H1 (cell line): ENCODE measurements around the gene PRR23B. TPM values are rescaled to one million over a fixed set of nuclear protein-coding genes. Genes with fewer than 3 reads are reported as not detected.

Experiments used
- CTCF ChIA-PET: fragments of 300-600 bp; sonication (Branson Sonifier 250); formaldehyde crosslinking; loops from one replicate; lab custom pipeline; 2021; ENCODE audit not compliant: partially characterized antibody; lab: Charles Lee
- POLR2A ChIA-PET: fragments of 300-600 bp; sonication (Branson Sonifier 250); formaldehyde crosslinking; loops from one replicate; lab custom pipeline; 2021; ENCODE audit warnings: inconsistent platforms; ENCODE audit not compliant: partially characterized antibody; lab: Charles Lee
- DNase-seq, 2 experiments: peaks; one replicate each; pipeline versions ENCODE4 v3.0.0 to v3.0.0-alpha.2; 2010 to 2022; ENCODE audit warnings: low spot score in 2 of 2, low read depth in 1 of 2, mixed read lengths in 1 of 2
- FAIRE-seq: peaks from 2 replicates; lab custom pipeline; 2011; peaks lifted over from hg19 to GRCh38; lab: Jason Lieb, UNC
- H2AFZ ChIP-seq: 2 replicates; pipeline ENCODE4 v1.8.1; 2012; ENCODE audit warnings: low read length, inconsistent platforms
- H2AK5ac ChIP-seq: 2 replicates; pipeline ENCODE4 v1.6.1; 2013; ENCODE audit warnings: low read depth, low read length
- H2BK120ac ChIP-seq: replicated peaks from 2 replicates; pipeline ENCODE3; 2013; ENCODE audit warnings: low read depth, low read length, inconsistent platforms
- H2BK12ac ChIP-seq: 2 replicates; pipeline ENCODE4 v1.6.1; 2013; ENCODE audit warnings: low read depth, low read length
- H2BK15ac ChIP-seq: 2 replicates; pipeline ENCODE4 v1.6.1; 2013; ENCODE audit warnings: low read length
- H2BK20ac ChIP-seq: 2 replicates; pipeline ENCODE4 v1.6.1; 2013; ENCODE audit warnings: low read length
- H2BK5ac ChIP-seq: 2 replicates; pipeline ENCODE4 v1.6.1; 2013; ENCODE audit warnings: low read depth, low read length
- H3K14ac ChIP-seq: 2 replicates; pipeline ENCODE4 v1.6.1; 2013; ENCODE audit warnings: inconsistent platforms; ENCODE audit not compliant: insufficient read length
- H3K18ac ChIP-seq: 2 replicates; pipeline ENCODE4 v1.6.1; 2013; ENCODE audit warnings: low read length; ENCODE audit errors: extremely low read depth
- H3K23ac ChIP-seq: 2 replicates; pipeline ENCODE4 v1.6.1; 2013; ENCODE audit warnings: inconsistent platforms; ENCODE audit not compliant: insufficient read length
- H3K23me2 ChIP-seq: 2 replicates; pipeline ENCODE4 v1.6.1; 2013; ENCODE audit warnings: low read depth, low read length
- H3K27ac ChIP-seq: 2 replicates; pipeline ENCODE4 v1.6.1; 2011; ENCODE audit warnings: low read depth, low read length, inconsistent platforms
- H3K27me3 ChIP-seq, 4 experiments: replicated peaks in 1 of 4; 1 replicate in 1 of 4; 2 replicates in 3 of 4; pipeline versions ENCODE4 v1.6.1 to v1.8.1; 2011 to 2013; ENCODE audit warnings: low read length in 3 of 4, mild to moderate bottlenecking in 3 of 4, inconsistent platforms in 2 of 4, mixed read lengths in 2 of 4, moderate library complexity in 1 of 4; ENCODE audit not compliant: control insufficient read depth in 3 of 4, insufficient read depth in 3 of 4; ENCODE audit errors: extremely low read depth in 1 of 4
- H3K36me3 ChIP-seq, 4 experiments: 2 replicates each; pipeline versions ENCODE4 v1.6.1 to v1.8.1; 2011 to 2013; ENCODE audit warnings: mild to moderate bottlenecking in 4 of 4, low read length in 3 of 4, moderate library complexity in 2 of 4, control low read depth in 1 of 4, inconsistent platforms in 1 of 4; ENCODE audit not compliant: insufficient read depth in 4 of 4, control insufficient read depth in 2 of 4
- H3K4ac ChIP-seq: replicated peaks from 2 replicates; pipeline ENCODE3; 2013; ENCODE audit warnings: low read length, low read depth, mixed read lengths, inconsistent platforms; ENCODE audit not compliant: insufficient read length
- H3K4me1 ChIP-seq, 4 experiments: replicated peaks in 1 of 4; 1 replicate in 1 of 4; 2 replicates in 3 of 4; pipeline versions ENCODE4 v1.6.1 to v1.8.1; 2011 to 2013; ENCODE audit warnings: low read length in 3 of 4, inconsistent platforms in 2 of 4, mixed read lengths in 1 of 4; ENCODE audit not compliant: insufficient read depth in 4 of 4, control insufficient read depth in 3 of 4
- H3K4me2 ChIP-seq, 2 experiments: 2 replicates each; pipeline versions ENCODE4 v1.6.1 to v1.8.1; 2011 to 2013; ENCODE audit warnings: low read depth in 2 of 2, low read length in 2 of 2, control low read depth in 1 of 2, inconsistent platforms in 1 of 2, mild to moderate bottlenecking in 1 of 2; ENCODE audit not compliant: insufficient read depth in 1 of 2
- H3K4me3 ChIP-seq, 4 experiments: fragments of 200-600, 300-600 bp in 1 of 4; sonication (generic), shearing (Covaris generic), sonication (Bioruptor Twin) in 1 of 4; 2 replicates each; pipeline versions ENCODE4 v1.5.1 to v1.8.1; 2011 to 2016; ENCODE audit warnings: low read length in 4 of 4, low read depth in 3 of 4, control low read depth in 2 of 4, inconsistent platforms in 2 of 4, mild to moderate bottlenecking in 2 of 4, mixed read lengths in 1 of 4, moderate library complexity in 1 of 4; ENCODE audit not compliant: insufficient read depth in 2 of 4; ENCODE audit errors: extremely low read depth in 1 of 4
- H3K56ac ChIP-seq: replicated peaks from 2 replicates; pipeline ENCODE3; 2013; ENCODE audit warnings: low read depth, mild to moderate bottlenecking, mixed read lengths, low read length, inconsistent platforms; ENCODE audit not compliant: insufficient read length
- H3K79me1 ChIP-seq: 2 replicates; pipeline ENCODE4 v1.6.1; 2013; ENCODE audit warnings: low read depth, low read length, control low read depth
- H3K79me2 ChIP-seq, 2 experiments: 2 replicates each; pipeline versions ENCODE4 v1.6.1 to v1.8.1; 2012 to 2013; ENCODE audit warnings: low read length in 2 of 2, mild to moderate bottlenecking in 2 of 2, inconsistent platforms in 1 of 2; ENCODE audit not compliant: insufficient read depth in 2 of 2, control insufficient read depth in 1 of 2
- H3K9ac ChIP-seq, 4 experiments: replicated peaks in 1 of 4; 1 replicate in 1 of 4; 2 replicates in 3 of 4; pipeline versions ENCODE4 v1.6.1 to v1.8.1; 2011 to 2013; ENCODE audit warnings: low read depth in 3 of 4, low read length in 3 of 4, control low read depth in 2 of 4, mild to moderate bottlenecking in 2 of 4, moderate library complexity in 2 of 4, inconsistent platforms in 1 of 4; ENCODE audit errors: extremely low read depth in 1 of 4
- H3K9me3 ChIP-seq, 2 experiments: 2 replicates each; pipeline versions ENCODE4 v1.6.1 to v1.8.1; 2012 to 2013; ENCODE audit warnings: mild to moderate bottlenecking in 2 of 2, moderate library complexity in 2 of 2, control low read depth in 1 of 2, inconsistent platforms in 1 of 2, low read depth in 1 of 2, low read length in 1 of 2, mixed read lengths in 1 of 2; ENCODE audit not compliant: insufficient read depth in 2 of 2
- H4K20me1 ChIP-seq, 2 experiments: replicated peaks in 1 of 2; 2 replicates each; pipeline versions ENCODE3 to v1.8.1; 2011 to 2013; ENCODE audit warnings: inconsistent platforms in 2 of 2, low read length in 2 of 2, mild to moderate bottlenecking in 1 of 2; ENCODE audit not compliant: insufficient read depth in 2 of 2, control insufficient read depth in 1 of 2
- H4K5ac ChIP-seq: 2 replicates; pipeline ENCODE4 v1.6.1; 2013; ENCODE audit warnings: low read length, low read depth, mixed read lengths, inconsistent platforms; ENCODE audit not compliant: insufficient read length
- H4K8ac ChIP-seq: 2 replicates; pipeline ENCODE4 v1.8.0; 2013; ENCODE audit warnings: mild to moderate bottlenecking, moderate library complexity, low read length, inconsistent platforms; ENCODE audit not compliant: insufficient read depth; ENCODE audit errors: extremely low read depth
- H4K91ac ChIP-seq: replicated peaks from 2 replicates; pipeline ENCODE3; 2013; ENCODE audit warnings: low read length, mixed read lengths, inconsistent platforms; ENCODE audit not compliant: insufficient read length
- EGR1 ChIP-seq: IDR thresholded peaks from 2 replicates; pipeline ENCODE4 v1.6.1; 2011; ENCODE audit warnings: low read depth, low read length, borderline replicate concordance
- FOSL1 ChIP-seq: IDR thresholded peaks from 2 replicates; pipeline ENCODE4 v1.6.1; 2011; ENCODE audit warnings: mild to moderate bottlenecking, low read depth, low read length, moderate library complexity; ENCODE audit not compliant: insufficient read depth
- MAFK ChIP-seq: IDR thresholded peaks from 2 replicates; pipeline ENCODE4 v1.6.1; 2012; ENCODE audit warnings: low read depth, mild to moderate bottlenecking, improper control_type of control experiment, low read length
- POLR2A ChIP-seq, 2 experiments: IDR thresholded peaks; 1 replicate in 1 of 2; 2 replicates in 1 of 2; pipeline ENCODE4 v1.6.1; 2011; ENCODE audit warnings: low read depth in 2 of 2, low read length in 2 of 2, mild to moderate bottlenecking in 2 of 2; ENCODE audit errors: control extremely low read depth in 1 of 2
- WGBS, 2 experiments: shearing (Covaris generic) in 1 of 2; methylation state at CpG; one replicate each; pipeline versions ENCODE4 v1.1.6 to v1.1.7; 2013 to 2015; ENCODE audit warnings: low lambda C conversion rate in 2 of 2, mixed read lengths in 2 of 2, inconsistent platforms in 1 of 2, low coverage in 1 of 2, missing lambda C conversion rate in 1 of 2; ENCODE audit not compliant: insufficient replicate concordance in 2 of 2, insufficient coverage in 1 of 2, insufficient read length in 1 of 2; ENCODE audit errors: extremely low coverage in 1 of 2, missing lambda C conversion rate in 1 of 2; 5-methylcytosine and 5-hydroxymethylcytosine counted together
- polyA plus RNA-seq, 7 experiments: library from polyadenylated mRNA; depleted of rRNA in 3 of 7; stranded (reverse) in 5 of 7; unstranded in 2 of 7; fragments of >200 nt in 5 of 7; fragments of 200-250 nt in 2 of 7; gene quantifications; 1 replicate in 5 of 7; 2 replicates in 1 of 7; 4 replicates in 1 of 7; pipeline versions ENCODE4 v1.2.1 to v1.2.3, GENCODE V29; 2011 to 2013; ENCODE audit warnings: missing spikeins in 2 of 7, mixed read lengths in 2 of 7
- total RNA-seq: library from RNA; stranded (reverse); fragmentation: NEBNext Ultra II Directional; extraction: Animal tissue kit (Norgen Biotek cat#: 25700); gene quantifications from 2 replicates; pipeline ENCODE4 v1.2.1, GENCODE V29; 2021
- TF ChIP-seq, protein P1 (sequence below): IDR thresholded peaks from 2 replicates; pipeline ENCODE4 v1.6.1; 2011; ENCODE audit warnings: low read depth, mild to moderate bottlenecking, low read length; ENCODE audit not compliant: insufficient read depth
- TF ChIP-seq, protein P2 (sequence below): IDR thresholded peaks from 2 replicates; pipeline ENCODE4 v1.6.1; 2012; ENCODE audit warnings: inconsistent platforms

The PRR23B gene
- total and polyA plus RNA-seq, 2 of the 8 experiments (the other 6 are each of a cell fraction or from before 2014, with no cell fraction given), result not detected

DNA sequence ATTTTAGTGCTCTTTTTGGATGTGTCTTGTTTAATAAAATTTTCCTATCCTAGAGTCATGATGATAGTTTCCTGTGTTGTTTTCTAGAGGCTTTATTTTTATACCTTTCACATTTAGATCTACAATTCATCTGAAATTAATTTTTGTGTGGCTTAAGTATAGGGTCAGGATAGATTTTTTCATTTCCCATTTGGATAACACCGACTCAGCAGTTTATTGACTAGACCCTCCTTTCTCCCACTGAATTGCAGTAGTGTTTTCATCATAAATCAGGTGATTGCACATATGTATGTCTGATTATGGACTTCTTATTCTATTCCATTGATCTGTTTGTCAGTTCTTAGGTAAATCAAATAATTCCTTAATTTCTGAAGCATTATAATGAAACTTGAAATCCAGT, 25.0 kb downstream of the PRR23B start:
- Histone ChIP-seq H3K79me2 (no peaks in the 10 kb centered on the region), H4K5ac (no peak overlapping the region), H2BK120ac (no peak overlapping the region), H3K23me2 (no peaks in the 10 kb centered on the region), H3K9me3 (no peaks in the 10 kb centered on the region; a peak in 1 of 4 replicates), H3K27ac (no peak overlapping the region), H3K79me1 (no peaks in the 10 kb centered on the region), H3K4ac (no peak overlapping the region), H2BK20ac (no peak overlapping the region), H4K91ac (no peak overlapping the region), H3K36me3 (no peaks in the 10 kb centered on the region), H3K18ac (no peak overlapping the region), H2AFZ (no peak overlapping the region), H3K4me2 (no peak overlapping the region), H3K4me3 (no peak overlapping the region), H3K9ac (no peak overlapping the region), H2BK12ac (no peak overlapping the region), H3K56ac (no peak overlapping the region), H3K27me3 (no peaks in the 10 kb centered on the region), H3K14ac (no peak overlapping the region), H4K20me1 (no peaks in the 10 kb centered on the region), H3K23ac (no peak overlapping the region), H2BK5ac (no peak overlapping the region), H4K8ac (no peak overlapping the region), H3K4me1 (no peaks in the 10 kb centered on the region), H2AK5ac (no peak overlapping the region), H2BK15ac (no peak overlapping the region)
- DNase-seq (no peak), FAIRE-seq (no peak)
- POLR2A ChIA-PET, result no interaction called here
- CTCF ChIA-PET, result no interaction called here
- WGBS, 2 experiments, result 86% methylated on average over 1 of the region's 1 CpG; no CpG with 5 or more reads in 1 of the 2 experiments
- TF ChIP-seq, protein P1, sequence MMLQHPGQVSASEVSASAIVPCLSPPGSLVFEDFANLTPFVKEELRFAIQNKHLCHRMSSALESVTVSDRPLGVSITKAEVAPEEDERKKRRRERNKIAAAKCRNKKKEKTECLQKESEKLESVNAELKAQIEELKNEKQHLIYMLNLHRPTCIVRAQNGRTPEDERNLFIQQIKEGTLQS, result no peak
- TF ChIP-seq, protein P2, sequence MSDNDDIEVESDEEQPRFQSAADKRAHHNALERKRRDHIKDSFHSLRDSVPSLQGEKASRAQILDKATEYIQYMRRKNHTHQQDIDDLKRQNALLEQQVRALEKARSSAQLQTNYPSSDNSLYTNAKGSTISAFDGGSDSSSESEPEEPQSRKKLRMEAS, result no peak
- no peak for TF ChIP-seq FOSL1
- no peak for TF ChIP-seq EGR1
- TF ChIP-seq MAFK, result peak; percentile 79; the same call in 1 of the 2 replicates
- no peak for TF ChIP-seq POLR2A (IDR thresholded peaks at IDR 0.05; ENCODE audit: control extremely low read depth in 1 of 2, low read depth in 2 of 2, low read length in 2 of 2)
- TF ChIP-seq, all 59 proteins: peak for 1
